ENCODE results near the gene SNX10.
"Not testable (repeated sequence)": the region's sequence is repeated elsewhere in the genome, so short reads cannot be mapped to it uniquely, and the experiment has no call there.

The SNX10 gene

GRCh38 chr7:26291699-26292538 is at the start of gene SNX10:
TSS of gene SNX10 (plus strand) at chr7:26291862. CDS start at chr7:26346443, 54,581 bp downstream.
- Histone ChIP-seq H3K36me3 (ENCODE audit: control insufficient read depth, insufficient read depth, low read length) (no peaks in the 10 kb centered on the region), H3K9ac (ENCODE audit: low read length) (peak within 1 kb of the TSS; percentile 66), H3K4me1 (ENCODE audit: control insufficient read depth, insufficient read depth, low read length) (peaks cover 7% of the 10 kb centered on the region), H3K9me3 (ENCODE audit: control insufficient read depth, insufficient read depth, low read depth, low read length) (no peaks in the 10 kb centered on the region), H3K4me3 (ENCODE audit: low read depth, low read length) (peak within 1 kb of the TSS; percentile 72), H3K27ac (ENCODE audit: low read depth, low read length) (no peak within 1 kb of the TSS; the same call in 1 of the 2 replicates), H3K27me3 (ENCODE audit: control insufficient read depth, insufficient read depth, low read length) (no peaks in the 10 kb centered on the region)

GRCh38 chr7:26245150-26245549 is 46.5 kb upstream of the SNX10 start:
- H3K9ac ChIP-seq (ENCODE audit: low read length), result no peak overlapping the region
- no peaks in the 10 kb centered on the region for H3K4me1 ChIP-seq (ENCODE audit: control insufficient read depth, insufficient read depth, low read length)
- no peak overlapping the region for H3K27ac ChIP-seq (ENCODE audit: low read depth, low read length)
- H3K4me3 ChIP-seq (ENCODE audit: low read depth, low read length), result no peak overlapping the region
- H3K9me3 ChIP-seq (ENCODE audit: control insufficient read depth, insufficient read depth, low read depth, low read length), result no peaks in the 10 kb centered on the region
- H3K36me3 ChIP-seq (ENCODE audit: control insufficient read depth, insufficient read depth, low read length), result no peaks in the 10 kb centered on the region
- no peaks in the 10 kb centered on the region for H3K27me3 ChIP-seq (ENCODE audit: control insufficient read depth, insufficient read depth, low read length)

- H3K27ac ChIP-seq (ENCODE audit: low read depth, low read length), result no peak overlapping the region
- H3K27me3 ChIP-seq (ENCODE audit: control insufficient read depth, insufficient read depth, low read length), result no peaks in the 10 kb centered on the region
- H3K4me1 ChIP-seq (ENCODE audit: control insufficient read depth, insufficient read depth, low read length), result no peaks in the 10 kb centered on the region
- no peaks in the 10 kb centered on the region for H3K36me3 ChIP-seq (ENCODE audit: control insufficient read depth, insufficient read depth, low read length)
- H3K9me3 ChIP-seq (ENCODE audit: control insufficient read depth, insufficient read depth, low read depth, low read length), result no peaks in the 10 kb centered on the region
- H3K4me3 ChIP-seq (ENCODE audit: low read depth, low read length), result no peak overlapping the region
- no peak overlapping the region for H3K9ac ChIP-seq (ENCODE audit: low read length)
Measured at GRCh38 chr7:26250239-26250638, 41.4 kb upstream of the SNX10 start.

- not testable (repeated sequence) for H3K27me3 ChIP-seq (ENCODE audit: control insufficient read depth, insufficient read depth, low read length); H3K4me1 ChIP-seq (ENCODE audit: control insufficient read depth, insufficient read depth, low read length); H3K9ac ChIP-seq (ENCODE audit: low read length); H3K36me3 ChIP-seq (ENCODE audit: control insufficient read depth, insufficient read depth, low read length); H3K27ac ChIP-seq (ENCODE audit: low read depth, low read length); H3K4me3 ChIP-seq (ENCODE audit: low read depth, low read length)
- peaks cover 24% of the 10 kb centered on the region for H3K9me3 ChIP-seq (ENCODE audit: control insufficient read depth, insufficient read depth, low read depth, low read length)
Measured at GRCh38 chr7:26261866-26262265, 29.8 kb upstream of the SNX10 start.

- Histone ChIP-seq H3K9ac (ENCODE audit: low read length) (no peak overlapping the region), H3K4me3 (ENCODE audit: low read depth, low read length) (no peak overlapping the region), H3K9me3 (ENCODE audit: control insufficient read depth, insufficient read depth, low read depth, low read length) (peaks cover 24% of the 10 kb centered on the region), H3K27ac (ENCODE audit: low read depth, low read length) (no peak overlapping the region), H3K4me1 (ENCODE audit: control insufficient read depth, insufficient read depth, low read length) (no peaks in the 10 kb centered on the region), H3K27me3 (ENCODE audit: control insufficient read depth, insufficient read depth, low read length) (no peaks in the 10 kb centered on the region), H3K36me3 (ENCODE audit: control insufficient read depth, insufficient read depth, low read length) (no peaks in the 10 kb centered on the region)
Measured at GRCh38 chr7:26265065-26265464, 26.6 kb upstream of the SNX10 start.

GRCh38 chr7:26265499-26266075 is 26.1 kb upstream of the SNX10 start:
- Histone ChIP-seq H3K4me1 (ENCODE audit: control insufficient read depth, insufficient read depth, low read length) (no peaks in the 10 kb centered on the region), H3K4me3 (ENCODE audit: low read depth, low read length) (no peak overlapping the region)

GRCh38 chr7:26267601-26268166 is 24.0 kb upstream of the SNX10 start:
- Histone ChIP-seq H3K36me3 (ENCODE audit: control insufficient read depth, insufficient read depth, low read length) (no peaks in the 10 kb centered on the region), H3K9me3 (ENCODE audit: control insufficient read depth, insufficient read depth, low read depth, low read length) (peaks cover 21% of the 10 kb centered on the region), H3K4me1 (ENCODE audit: control insufficient read depth, insufficient read depth, low read length) (no peaks in the 10 kb centered on the region), H3K9ac (ENCODE audit: low read length) (no peak overlapping the region), H3K4me3 (ENCODE audit: low read depth, low read length) (no peak overlapping the region), H3K27ac (ENCODE audit: low read depth, low read length) (no peak overlapping the region), H3K27me3 (ENCODE audit: control insufficient read depth, insufficient read depth, low read length) (no peaks in the 10 kb centered on the region)

More at GRCh38 chr7:26265499-26266075, 26.1 kb upstream of the SNX10 start:
- H3K36me3 ChIP-seq (ENCODE audit: control insufficient read depth, insufficient read depth, low read length), result no peaks in the 10 kb centered on the region
- peaks cover 24% of the 10 kb centered on the region for H3K9me3 ChIP-seq (ENCODE audit: control insufficient read depth, insufficient read depth, low read depth, low read length)
- H3K27me3 ChIP-seq (ENCODE audit: control insufficient read depth, insufficient read depth, low read length), result no peaks in the 10 kb centered on the region
- no peak overlapping the region for H3K9ac ChIP-seq (ENCODE audit: low read length)
- H3K27ac ChIP-seq (ENCODE audit: low read depth, low read length), result no peak overlapping the region

GRCh38 chr7:26275213-26275612 is 16.4 kb upstream of the SNX10 start:
- no peak overlapping the region for H3K9ac ChIP-seq (ENCODE audit: low read length)
- H3K9me3 ChIP-seq (ENCODE audit: control insufficient read depth, insufficient read depth, low read depth, low read length), result no peaks in the 10 kb centered on the region
- H3K4me1 ChIP-seq (ENCODE audit: control insufficient read depth, insufficient read depth, low read length), result no peaks in the 10 kb centered on the region
- H3K27me3 ChIP-seq (ENCODE audit: control insufficient read depth, insufficient read depth, low read length), result no peaks in the 10 kb centered on the region
- H3K36me3 ChIP-seq (ENCODE audit: control insufficient read depth, insufficient read depth, low read length), result no peaks in the 10 kb centered on the region
- H3K27ac ChIP-seq (ENCODE audit: low read depth, low read length), result no peak overlapping the region
- no peak overlapping the region for H3K4me3 ChIP-seq (ENCODE audit: low read depth, low read length)

GRCh38 chr7:26278770-26279169 is 12.9 kb upstream of the SNX10 start:
- Histone ChIP-seq H3K4me1 (ENCODE audit: control insufficient read depth, insufficient read depth, low read length) (no peaks in the 10 kb centered on the region), H3K27me3 (ENCODE audit: control insufficient read depth, insufficient read depth, low read length) (no peaks in the 10 kb centered on the region), H3K27ac (ENCODE audit: low read depth, low read length) (no peak overlapping the region), H3K36me3 (ENCODE audit: control insufficient read depth, insufficient read depth, low read length) (no peaks in the 10 kb centered on the region), H3K9ac (ENCODE audit: low read length) (no peak overlapping the region), H3K9me3 (ENCODE audit: control insufficient read depth, insufficient read depth, low read depth, low read length) (no peaks in the 10 kb centered on the region), H3K4me3 (ENCODE audit: low read depth, low read length) (no peak overlapping the region)

GRCh38 chr7:26279405-26279804 is 12.3 kb upstream of the SNX10 start:
- H3K4me3 ChIP-seq (ENCODE audit: low read depth, low read length), result no peak overlapping the region
- H3K9me3 ChIP-seq (ENCODE audit: control insufficient read depth, insufficient read depth, low read depth, low read length), result no peaks in the 10 kb centered on the region
- no peaks in the 10 kb centered on the region for H3K27me3 ChIP-seq (ENCODE audit: control insufficient read depth, insufficient read depth, low read length)
- no peaks in the 10 kb centered on the region for H3K36me3 ChIP-seq (ENCODE audit: control insufficient read depth, insufficient read depth, low read length)
- H3K9ac ChIP-seq (ENCODE audit: low read length), result no peak overlapping the region
- no peaks in the 10 kb centered on the region for H3K4me1 ChIP-seq (ENCODE audit: control insufficient read depth, insufficient read depth, low read length)
- no peak overlapping the region for H3K27ac ChIP-seq (ENCODE audit: low read depth, low read length)

- Histone ChIP-seq H3K4me3 (ENCODE audit: low read depth, low read length) (no peak overlapping the region), H3K27ac (ENCODE audit: low read depth, low read length) (no peak overlapping the region), H3K9ac (ENCODE audit: low read length) (no peak overlapping the region), H3K9me3 (ENCODE audit: control insufficient read depth, insufficient read depth, low read depth, low read length) (no peaks in the 10 kb centered on the region), H3K36me3 (ENCODE audit: control insufficient read depth, insufficient read depth, low read length) (no peaks in the 10 kb centered on the region), H3K4me1 (ENCODE audit: control insufficient read depth, insufficient read depth, low read length) (no peaks in the 10 kb centered on the region), H3K27me3 (ENCODE audit: control insufficient read depth, insufficient read depth, low read length) (no peaks in the 10 kb centered on the region)
Measured at GRCh38 chr7:26280097-26280496, 11.6 kb upstream of the SNX10 start.
